Adrenal gland (tissue), 5 donors: ENCODE measurements around the gene AKAP13.

Source experiments
- POLR2A ChIP-seq, 2 donors: fragments of 450-650 bp; IDR thresholded peaks; one replicate each; pipeline ENCODE4 v1.6.1; 2017; ENCODE audit warnings: antibody characterized with exemption in 2 of 2, mild to moderate bottlenecking in 2 of 2, moderate library complexity in 1 of 2
- TF ChIP-seq, protein P1 (sequence below), 6 experiments: fragments of 450-650 bp in 4 of 6; fragments of 200-600 bp in 2 of 6; sonication (generic) in 1 of 6; IDR thresholded peaks; 1 replicate in 5 of 6; 2 replicates in 1 of 6; pipeline versions ENCODE4 v1.5.1 to v1.8.0; 2016 to 2021; ENCODE audit warnings: antibody characterized with exemption in 6 of 6, mild to moderate bottlenecking in 2 of 6, moderate library complexity in 1 of 6
- donor health status: DM: no; HTN: no; CAD: no.

DNA sequence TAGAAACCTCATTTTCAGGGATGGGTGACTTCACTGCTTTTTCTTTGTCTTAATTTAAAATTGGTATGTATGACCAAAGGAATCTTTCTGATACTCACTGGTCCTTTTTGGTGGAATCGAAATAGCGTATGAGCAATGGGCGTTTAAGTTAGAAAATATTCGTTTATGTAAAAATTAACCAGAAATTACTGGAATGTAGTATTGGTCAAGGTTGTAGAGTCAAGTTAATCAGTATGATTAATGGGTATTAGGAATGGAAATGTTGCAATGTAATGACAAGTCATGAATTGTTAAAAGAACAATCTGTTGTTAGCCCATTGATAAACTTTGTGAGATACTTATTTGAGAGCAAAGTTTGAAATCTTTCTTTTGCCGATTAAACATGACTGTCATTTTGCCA lies 36.9 kb downstream of the AKAP13 start:
- TF ChIP-seq, protein P1, sequence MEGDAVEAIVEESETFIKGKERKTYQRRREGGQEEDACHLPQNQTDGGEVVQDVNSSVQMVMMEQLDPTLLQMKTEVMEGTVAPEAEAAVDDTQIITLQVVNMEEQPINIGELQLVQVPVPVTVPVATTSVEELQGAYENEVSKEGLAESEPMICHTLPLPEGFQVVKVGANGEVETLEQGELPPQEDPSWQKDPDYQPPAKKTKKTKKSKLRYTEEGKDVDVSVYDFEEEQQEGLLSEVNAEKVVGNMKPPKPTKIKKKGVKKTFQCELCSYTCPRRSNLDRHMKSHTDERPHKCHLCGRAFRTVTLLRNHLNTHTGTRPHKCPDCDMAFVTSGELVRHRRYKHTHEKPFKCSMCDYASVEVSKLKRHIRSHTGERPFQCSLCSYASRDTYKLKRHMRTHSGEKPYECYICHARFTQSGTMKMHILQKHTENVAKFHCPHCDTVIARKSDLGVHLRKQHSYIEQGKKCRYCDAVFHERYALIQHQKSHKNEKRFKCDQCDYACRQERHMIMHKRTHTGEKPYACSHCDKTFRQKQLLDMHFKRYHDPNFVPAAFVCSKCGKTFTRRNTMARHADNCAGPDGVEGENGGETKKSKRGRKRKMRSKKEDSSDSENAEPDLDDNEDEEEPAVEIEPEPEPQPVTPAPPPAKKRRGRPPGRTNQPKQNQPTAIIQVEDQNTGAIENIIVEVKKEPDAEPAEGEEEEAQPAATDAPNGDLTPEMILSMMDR (IDR thresholded peaks at IDR 0.05): no peak
- no peak for TF ChIP-seq POLR2A (IDR thresholded peaks at IDR 0.05)
